Cortex of kidney (tissue), 1 donor: ENCODE measurements around the gene ABCA13.

ENCODE experiments used
- DNase-seq: peaks from one replicate; lab custom pipeline; 2025; lab: John Stamatoyannopoulos, UW

ABCA13 gene

GRCh38 chr7:48427671-48428070 is 256.4 kb downstream of the ABCA13 start:
- DNase-seq = no peak

- DNase-seq = no peak
Observed at GRCh38 chr7:48428091-48428684, 256.9 kb downstream of the ABCA13 start.

GRCh38 chr7:48429117-48429516 is 257.9 kb downstream of the ABCA13 start:
- no peak for DNase-seq

GRCh38 chr7:48438206-48438605 is 266.9 kb downstream of the ABCA13 start:
- no peak for DNase-seq

GRCh38 chr7:48441848-48442492 is 270.7 kb downstream of the ABCA13 start:
- no peak for DNase-seq

DNA sequence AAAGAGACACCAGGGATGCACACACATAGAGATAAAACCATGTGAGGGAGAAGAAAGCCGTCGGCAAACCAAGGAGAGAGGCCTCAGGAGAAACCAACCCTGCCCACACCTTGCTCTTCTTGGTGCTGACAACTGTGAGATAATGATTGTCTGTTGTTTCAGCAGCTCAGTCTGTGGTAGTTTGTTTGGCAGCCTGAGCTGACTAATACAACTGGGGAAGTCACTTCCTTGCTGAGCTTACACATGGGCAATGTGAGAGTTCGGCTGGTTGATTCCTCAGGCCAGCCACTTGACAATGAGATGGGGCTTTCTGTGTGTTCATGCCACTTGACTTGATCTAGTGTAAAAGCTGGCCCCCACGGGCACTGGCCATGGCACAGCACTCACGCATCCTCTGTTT is 271.8 kb downstream of the ABCA13 start:
- no peak for DNase-seq

- DNase-seq = no peak
Observed at GRCh38 chr7:48446721-48447120, 275.5 kb downstream of the ABCA13 start.

DNA sequence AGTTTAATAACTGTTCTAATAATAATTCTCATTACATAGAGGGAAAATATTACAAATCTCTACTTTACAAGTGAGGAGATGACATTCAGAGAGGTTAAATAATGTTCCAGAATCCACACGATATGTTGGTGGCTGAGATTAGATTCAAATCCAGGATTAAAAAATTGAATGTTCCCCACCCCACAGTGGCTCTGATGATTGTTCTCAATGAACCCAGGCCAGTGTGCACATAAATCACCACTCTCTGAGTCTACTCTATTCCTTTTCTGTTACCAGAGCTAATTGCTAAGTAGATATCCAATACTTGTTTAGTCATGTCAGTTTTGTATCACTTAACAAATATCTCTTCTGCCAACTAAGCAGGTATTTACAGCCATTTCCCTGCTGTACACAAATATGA is 281.0 kb downstream of the ABCA13 start:
- DNase-seq = no peak

GRCh38 chr7:48454750-48455192 is 283.5 kb downstream of the ABCA13 start:
- no peak for DNase-seq

DNA sequence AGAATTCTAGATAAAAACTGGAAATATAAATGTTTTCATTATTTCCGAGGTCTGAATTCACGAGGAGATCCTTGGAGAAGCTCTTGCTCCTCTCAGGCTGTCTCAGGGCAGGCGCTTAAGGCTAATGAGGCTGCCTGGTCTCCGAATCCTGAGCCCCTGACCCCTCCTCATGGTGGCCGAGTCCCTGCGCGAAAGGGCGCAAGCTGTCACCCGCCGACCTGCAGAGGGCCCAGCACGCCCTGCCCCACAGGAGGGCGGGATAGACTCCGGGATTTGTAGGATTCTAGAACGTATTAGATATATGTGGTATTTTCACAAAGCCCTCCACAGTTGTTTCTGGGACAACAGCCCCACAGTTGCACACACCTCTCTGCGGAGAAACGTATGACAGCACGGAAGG is 284.1 kb downstream of the ABCA13 start:
- no peak for DNase-seq

- no peak for DNase-seq
Observed at GRCh38 chr7:48458701-48459524, 287.7 kb downstream of the ABCA13 start.

DNA sequence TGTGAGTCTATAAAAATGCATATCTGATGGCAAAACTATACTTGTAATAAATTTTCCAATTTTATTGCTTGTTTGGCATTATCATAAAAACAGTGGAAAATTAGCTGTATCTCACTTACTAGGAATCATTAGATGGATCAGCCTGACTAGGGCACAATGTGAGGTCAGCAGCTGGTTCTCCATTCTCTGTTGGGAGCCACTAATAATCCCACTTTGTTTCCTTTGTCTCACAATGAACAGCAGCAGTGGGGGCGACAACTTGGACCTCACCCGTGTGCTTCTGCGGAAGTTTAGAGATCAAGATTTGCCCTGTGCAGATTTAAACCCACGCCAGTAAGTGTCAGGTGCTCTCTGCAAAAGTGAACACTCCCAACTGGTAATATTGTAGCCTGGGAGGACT is 295.5 kb downstream of the ABCA13 start:
- no peak for DNase-seq

DNA sequence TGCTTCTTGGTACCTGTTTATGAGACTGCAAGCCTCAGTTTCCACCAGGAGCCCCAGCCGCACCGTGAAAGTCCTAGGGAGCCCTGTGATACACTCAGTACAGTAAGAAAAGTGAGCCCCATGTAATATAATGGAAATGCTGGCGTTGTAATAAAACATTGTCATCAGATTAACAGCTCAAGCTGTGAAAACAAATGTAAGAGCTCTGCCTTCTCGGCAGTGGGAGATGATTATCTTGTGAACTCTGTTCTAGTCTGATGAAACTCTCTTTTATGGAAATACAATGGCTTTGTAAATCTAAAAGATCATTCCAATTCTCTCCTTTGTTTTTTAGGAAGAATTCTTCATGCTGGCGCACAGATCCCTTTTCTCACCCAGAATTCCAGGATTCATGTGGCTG is 299.9 kb downstream of the ABCA13 start:
- DNase-seq = no peak

- DNase-seq = no peak
Observed at GRCh38 chr7:48472640-48473039, 301.4 kb downstream of the ABCA13 start.

GRCh38 chr7:48473205-48473865 is 302.1 kb downstream of the ABCA13 start:
- no peak for DNase-seq

- DNase-seq = no peak
Observed at GRCh38 chr7:48481235-48481634, 310.0 kb downstream of the ABCA13 start.

GRCh38 chr7:48497521-48497920 is 326.3 kb downstream of the ABCA13 start:
- DNase-seq = no peak

- DNase-seq = no peak
Observed at GRCh38 chr7:48502021-48502420, 330.8 kb downstream of the ABCA13 start.

DNA sequence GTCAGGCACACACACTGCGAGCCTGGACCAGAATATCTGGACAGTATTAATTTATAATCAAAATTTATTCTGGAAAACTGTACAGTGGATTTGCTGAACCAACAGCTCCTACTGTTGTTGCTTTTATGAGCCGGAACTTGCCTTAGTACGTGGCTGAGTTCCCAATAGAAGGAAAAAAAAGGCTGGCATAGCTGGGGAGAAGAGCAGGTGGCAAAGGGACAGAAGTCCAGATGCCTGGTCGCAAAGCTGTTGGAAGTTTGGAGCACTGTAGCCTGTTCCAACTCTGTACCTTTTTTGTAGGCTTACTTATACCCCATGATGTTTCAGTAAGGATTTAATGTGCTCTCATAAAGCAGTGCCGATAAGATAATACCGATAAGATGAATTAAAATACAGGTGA is 333.8 kb downstream of the ABCA13 start:
- DNase-seq = no peak

DNA sequence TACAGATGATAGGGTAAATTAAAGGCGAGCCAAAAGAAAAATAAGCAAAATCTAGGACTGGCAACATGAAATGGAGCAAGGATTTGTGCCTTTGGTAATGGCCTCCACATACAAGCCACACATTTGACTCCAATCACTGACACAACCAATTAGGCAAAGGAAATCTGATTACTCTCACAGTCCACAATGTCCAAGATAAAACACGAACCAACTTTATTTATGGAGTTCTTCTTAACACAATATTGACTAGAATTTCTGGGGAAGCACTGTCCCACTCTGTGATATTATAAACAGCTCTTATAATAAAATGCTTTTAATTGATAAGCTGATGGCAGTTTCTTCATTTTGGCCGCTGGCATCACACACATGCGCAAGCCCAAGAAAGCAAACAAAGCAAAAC is 334.2 kb downstream of the ABCA13 start:
- no peak for DNase-seq

DNA sequence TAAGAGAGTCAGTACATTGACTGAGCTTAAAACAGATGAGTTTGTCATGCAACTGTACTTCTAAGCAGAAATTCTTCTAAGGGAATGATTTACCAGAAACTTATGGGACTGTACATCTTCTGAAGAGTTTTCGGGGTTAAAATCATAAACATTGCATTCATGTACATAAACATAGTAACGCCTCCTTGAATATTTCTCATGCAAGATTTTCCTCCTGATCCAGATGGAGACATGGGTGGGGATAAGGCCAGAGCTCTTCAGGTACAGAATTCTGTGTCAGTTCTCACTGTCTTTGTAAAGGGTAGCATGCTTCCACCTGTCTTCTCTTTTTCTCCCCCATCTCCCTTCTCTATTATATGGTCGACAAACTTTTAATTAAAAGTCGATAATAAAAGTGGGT is 335.3 kb downstream of the ABCA13 start:
- DNase-seq = no peak

GRCh38 chr7:48511080-48511479 is 339.8 kb downstream of the ABCA13 start:
- no peak for DNase-seq

- DNase-seq = no peak
Observed at GRCh38 chr7:48512892-48513291, 341.6 kb downstream of the ABCA13 start.
